ENCODE data around the gene ODF4.

DNA sequence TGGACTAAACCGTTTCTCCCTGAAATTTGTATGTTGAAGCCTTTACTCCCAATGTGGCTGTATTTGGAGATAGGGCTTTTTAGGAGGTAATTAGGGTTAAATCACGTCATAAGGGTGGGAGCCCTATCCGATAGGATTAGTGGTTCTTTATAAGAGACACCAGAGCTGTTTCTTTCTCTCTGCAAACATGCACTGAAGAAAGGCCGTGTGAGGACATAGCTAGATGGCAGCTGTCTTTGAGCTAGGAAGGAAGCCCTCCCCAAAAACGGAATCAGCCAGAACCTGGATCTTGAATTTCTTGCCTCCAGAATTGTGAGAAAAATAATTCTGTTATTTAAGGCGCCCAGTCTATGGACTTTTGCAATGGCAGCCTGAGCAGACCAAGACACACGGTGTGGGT lies 14.1 kb downstream of the ODF4 start:
- TF ChIP-seq, protein P1, sequence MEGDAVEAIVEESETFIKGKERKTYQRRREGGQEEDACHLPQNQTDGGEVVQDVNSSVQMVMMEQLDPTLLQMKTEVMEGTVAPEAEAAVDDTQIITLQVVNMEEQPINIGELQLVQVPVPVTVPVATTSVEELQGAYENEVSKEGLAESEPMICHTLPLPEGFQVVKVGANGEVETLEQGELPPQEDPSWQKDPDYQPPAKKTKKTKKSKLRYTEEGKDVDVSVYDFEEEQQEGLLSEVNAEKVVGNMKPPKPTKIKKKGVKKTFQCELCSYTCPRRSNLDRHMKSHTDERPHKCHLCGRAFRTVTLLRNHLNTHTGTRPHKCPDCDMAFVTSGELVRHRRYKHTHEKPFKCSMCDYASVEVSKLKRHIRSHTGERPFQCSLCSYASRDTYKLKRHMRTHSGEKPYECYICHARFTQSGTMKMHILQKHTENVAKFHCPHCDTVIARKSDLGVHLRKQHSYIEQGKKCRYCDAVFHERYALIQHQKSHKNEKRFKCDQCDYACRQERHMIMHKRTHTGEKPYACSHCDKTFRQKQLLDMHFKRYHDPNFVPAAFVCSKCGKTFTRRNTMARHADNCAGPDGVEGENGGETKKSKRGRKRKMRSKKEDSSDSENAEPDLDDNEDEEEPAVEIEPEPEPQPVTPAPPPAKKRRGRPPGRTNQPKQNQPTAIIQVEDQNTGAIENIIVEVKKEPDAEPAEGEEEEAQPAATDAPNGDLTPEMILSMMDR (IDR thresholded peaks at IDR 0.05; ENCODE audit: insufficient read depth, low read length, poor library complexity, severe bottlenecking): no peak
- no peak for TF ChIP-seq EZH2phosphoT487 (conservative IDR thresholded peaks at IDR 0.05; ENCODE audit: low read length)
